Mucosa of stomach (tissue), 1 donor: ENCODE data around the gene SPATA3.
A peak's percentile ranks its signal among the peaks of the same experiment; 100 is the strongest.
"Not testable (repeated sequence)": the region's sequence is repeated elsewhere in the genome, so short reads cannot be mapped to it uniquely, and the experiment has no call there.

Source experiments
- H3K27me3 ChIP-seq: one replicate; pipeline ENCODE4 v1.7.0; 2013; ENCODE audit warnings: mild to moderate bottlenecking, low read length; ENCODE audit not compliant: control insufficient read depth, insufficient read depth
- H3K36me3 ChIP-seq: one replicate; pipeline ENCODE4 v1.7.0; 2013; ENCODE audit warnings: low read length; ENCODE audit not compliant: control insufficient read depth, insufficient read depth
- H3K4me1 ChIP-seq: one replicate; pipeline ENCODE4 v1.7.0; 2013; ENCODE audit warnings: mild to moderate bottlenecking, low read length; ENCODE audit not compliant: control insufficient read depth, insufficient read depth
- H3K4me3 ChIP-seq: one replicate; pipeline ENCODE4 v1.7.0; 2013; ENCODE audit warnings: low read length
- H3K9ac ChIP-seq: one replicate; pipeline ENCODE4 v1.7.0; 2013; ENCODE audit warnings: mild to moderate bottlenecking, low read length, moderate library complexity
- H3K9me3 ChIP-seq: one replicate; pipeline ENCODE4 v1.7.0; 2013; ENCODE audit warnings: mild to moderate bottlenecking, low read length, moderate library complexity; ENCODE audit not compliant: control insufficient read depth
- donor health status: Pancreatic carcinoma.

The SPATA3 gene

DNA sequence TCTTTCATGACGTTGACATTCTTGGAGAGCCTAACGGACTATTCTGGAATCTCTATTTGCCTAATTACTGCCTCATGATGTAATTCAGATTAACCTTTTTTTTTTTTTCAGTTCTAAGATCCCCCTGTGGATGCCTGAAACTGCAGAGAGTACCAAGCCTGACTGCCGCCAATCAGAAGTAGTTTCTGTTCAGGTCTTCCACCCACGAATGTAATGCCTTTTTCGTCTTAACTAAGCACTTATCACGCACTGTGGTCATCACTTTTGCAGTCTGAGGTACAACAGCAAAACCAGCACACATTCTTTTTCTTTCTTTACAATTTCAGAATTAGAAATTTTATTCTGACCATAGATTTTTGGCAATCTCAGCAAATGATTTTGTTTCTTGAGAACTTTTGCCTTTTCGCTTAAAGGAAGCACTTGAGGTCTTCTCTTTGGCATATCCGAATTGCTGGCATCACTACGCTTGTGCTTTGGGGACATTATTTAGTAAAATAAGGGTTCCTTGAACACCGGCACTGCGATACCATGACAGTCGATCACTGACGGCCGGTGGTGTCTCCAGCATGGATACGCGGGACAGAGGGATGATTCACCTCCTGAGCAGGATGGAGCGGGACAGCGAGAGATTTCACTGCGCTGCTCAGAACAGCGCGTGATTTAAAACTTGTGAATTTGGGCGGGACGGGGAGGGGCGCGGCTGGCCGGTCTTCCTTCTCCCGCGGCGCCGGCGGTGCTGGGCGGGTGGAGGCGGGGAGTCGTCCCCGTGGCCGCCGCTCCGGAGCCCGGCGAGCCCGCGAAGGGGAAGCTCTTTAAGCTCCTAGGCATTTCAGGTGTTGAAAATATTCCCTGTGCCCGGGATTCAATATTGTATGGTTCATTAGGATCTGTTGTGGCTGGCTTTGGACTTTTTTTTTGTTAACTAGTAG, 38.8 kb upstream of the SPATA3 start:
- Histone ChIP-seq H3K9me3 (no peaks in the 10 kb centered on the region), H3K36me3 (no peaks in the 10 kb centered on the region), H3K4me3 (no peak overlapping the region), H3K27me3 (peaks cover 11% of the 10 kb centered on the region), H3K4me1 (no peaks in the 10 kb centered on the region), H3K9ac (no peak overlapping the region)

DNA sequence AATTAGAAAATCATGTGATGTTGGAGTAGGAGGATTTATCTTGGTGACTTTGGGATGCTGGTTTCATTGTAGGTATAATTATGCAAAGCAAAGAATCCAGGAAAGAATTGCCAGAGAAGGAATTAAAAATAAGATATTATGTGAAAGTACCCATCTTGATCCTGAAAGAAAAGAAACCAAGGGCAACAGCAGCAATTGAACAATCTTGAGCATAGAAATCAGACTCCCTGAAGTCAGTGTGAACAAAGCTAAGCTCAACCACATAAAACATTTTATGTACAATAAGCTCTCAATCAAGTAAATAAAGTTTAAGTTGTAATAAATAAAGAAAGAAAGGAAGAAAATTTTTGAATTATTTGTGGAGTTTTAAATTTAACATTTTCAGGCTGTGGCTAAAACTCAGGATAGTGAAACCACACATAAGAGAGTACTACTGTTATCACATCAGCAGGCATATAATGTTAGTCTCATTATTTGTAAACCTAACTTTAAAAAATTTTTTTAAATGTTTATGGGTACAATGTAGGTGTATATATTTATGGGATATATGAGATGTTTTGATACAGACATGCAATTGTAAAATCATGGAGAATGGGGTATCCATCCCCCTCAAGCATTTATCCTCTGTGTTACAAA, 38.0 kb upstream of the SPATA3 start:
- Histone ChIP-seq H3K4me3 (no peak overlapping the region), H3K27me3 (peaks cover 11% of the 10 kb centered on the region), H3K9ac (no peak overlapping the region), H3K4me1 (no peaks in the 10 kb centered on the region), H3K9me3 (no peaks in the 10 kb centered on the region), H3K36me3 (no peaks in the 10 kb centered on the region)

DNA sequence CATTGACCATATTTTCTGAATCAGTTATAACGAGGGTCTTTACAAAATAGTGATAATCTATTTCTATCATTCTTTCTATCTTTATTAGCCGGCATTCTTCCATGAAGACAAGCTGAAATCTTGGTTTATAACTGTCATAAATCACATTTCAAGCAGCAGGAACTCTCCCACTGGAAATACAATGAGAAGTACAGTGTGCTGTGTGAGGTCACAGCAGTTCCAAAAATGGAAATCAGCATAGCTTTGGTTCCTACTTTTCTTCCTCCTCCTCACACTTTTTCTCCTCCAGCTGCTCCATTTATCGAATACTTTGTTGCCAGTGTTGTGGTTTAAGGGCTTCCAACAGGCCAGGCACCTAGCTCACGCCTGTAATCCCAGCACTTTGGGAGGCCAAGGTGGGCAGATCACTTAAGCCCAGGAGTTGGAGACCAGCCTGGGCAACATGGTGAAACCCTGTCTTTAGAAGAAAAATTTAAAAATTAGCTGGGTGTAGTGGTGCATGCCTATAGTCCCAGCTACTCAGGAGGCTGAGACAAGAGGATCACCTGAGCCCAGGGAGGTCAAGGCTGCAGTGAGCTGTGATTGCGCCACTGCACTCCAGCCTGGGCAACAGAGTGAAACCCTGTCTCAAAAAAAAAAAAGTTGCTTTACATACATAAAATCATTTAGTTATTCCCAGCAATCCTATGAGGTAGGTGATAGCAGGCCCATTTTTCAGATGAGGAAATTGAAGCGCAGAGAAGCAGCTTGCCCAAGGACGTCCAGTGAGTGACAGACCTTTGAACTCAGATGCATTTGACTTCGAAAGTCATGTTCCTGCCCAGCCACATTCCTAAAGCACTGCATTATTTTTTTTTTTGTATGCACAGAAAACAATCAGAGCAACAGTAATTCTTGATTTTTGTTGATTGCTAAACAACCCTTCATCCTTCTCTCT, 36.8 kb upstream of the SPATA3 start:
- no peaks in the 10 kb centered on the region for H3K36me3 ChIP-seq
- no peak overlapping the region for H3K9ac ChIP-seq
- H3K4me3 ChIP-seq, result no peak overlapping the region
- peaks cover 11% of the 10 kb centered on the region for H3K27me3 ChIP-seq
- H3K4me1 ChIP-seq, result no peaks in the 10 kb centered on the region
- H3K9me3 ChIP-seq, result no peaks in the 10 kb centered on the region

DNA sequence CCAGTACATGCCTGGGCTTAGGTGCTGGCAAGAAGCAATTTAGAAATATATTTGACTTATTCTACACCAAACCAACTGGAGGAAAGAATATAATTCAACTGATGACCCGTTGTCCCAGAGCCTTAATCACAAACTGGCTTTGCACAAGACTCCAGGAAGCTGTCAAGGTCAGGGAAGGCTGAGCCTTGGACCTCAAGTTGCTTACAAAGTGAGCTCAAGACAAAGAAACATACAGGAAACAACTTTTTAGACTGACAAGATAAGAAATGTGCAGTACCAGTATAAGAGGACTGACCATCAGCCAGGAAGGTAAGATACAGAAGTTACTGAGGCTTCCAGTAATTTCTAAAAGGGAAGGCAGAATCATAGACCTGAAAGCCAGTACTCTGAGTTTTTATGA, 35.9 kb upstream of the SPATA3 start:
- H3K9ac ChIP-seq, result no peak overlapping the region
- no peaks in the 10 kb centered on the region for H3K4me1 ChIP-seq
- peaks cover 11% of the 10 kb centered on the region for H3K27me3 ChIP-seq
- no peak overlapping the region for H3K4me3 ChIP-seq
- H3K9me3 ChIP-seq, result no peaks in the 10 kb centered on the region
- no peaks in the 10 kb centered on the region for H3K36me3 ChIP-seq

DNA sequence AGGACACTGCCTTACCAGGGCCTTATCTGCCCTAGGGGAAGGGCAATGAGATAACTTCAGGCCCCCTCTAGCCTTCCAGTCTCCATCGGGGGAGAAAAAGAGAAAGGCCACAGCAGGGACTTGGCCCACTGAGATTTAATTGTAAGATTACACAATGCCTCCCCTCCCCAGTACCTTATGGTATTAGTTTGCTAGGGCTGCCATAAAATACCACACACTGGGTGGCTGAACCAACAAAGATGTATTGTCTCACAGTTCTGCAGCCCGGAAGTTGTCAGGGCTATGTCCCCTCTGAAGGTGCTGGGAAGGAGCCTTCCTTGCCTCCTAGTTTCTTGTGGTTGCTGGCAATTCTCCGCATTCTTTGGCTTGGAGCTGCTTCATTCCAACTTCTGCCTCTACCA, 34.8 kb upstream of the SPATA3 start:
- peaks cover 7% of the 10 kb centered on the region for H3K27me3 ChIP-seq
- no peak overlapping the region for H3K9ac ChIP-seq
- no peaks in the 10 kb centered on the region for H3K36me3 ChIP-seq
- no peaks in the 10 kb centered on the region for H3K4me1 ChIP-seq
- H3K9me3 ChIP-seq, result no peaks in the 10 kb centered on the region
- no peak overlapping the region for H3K4me3 ChIP-seq

DNA sequence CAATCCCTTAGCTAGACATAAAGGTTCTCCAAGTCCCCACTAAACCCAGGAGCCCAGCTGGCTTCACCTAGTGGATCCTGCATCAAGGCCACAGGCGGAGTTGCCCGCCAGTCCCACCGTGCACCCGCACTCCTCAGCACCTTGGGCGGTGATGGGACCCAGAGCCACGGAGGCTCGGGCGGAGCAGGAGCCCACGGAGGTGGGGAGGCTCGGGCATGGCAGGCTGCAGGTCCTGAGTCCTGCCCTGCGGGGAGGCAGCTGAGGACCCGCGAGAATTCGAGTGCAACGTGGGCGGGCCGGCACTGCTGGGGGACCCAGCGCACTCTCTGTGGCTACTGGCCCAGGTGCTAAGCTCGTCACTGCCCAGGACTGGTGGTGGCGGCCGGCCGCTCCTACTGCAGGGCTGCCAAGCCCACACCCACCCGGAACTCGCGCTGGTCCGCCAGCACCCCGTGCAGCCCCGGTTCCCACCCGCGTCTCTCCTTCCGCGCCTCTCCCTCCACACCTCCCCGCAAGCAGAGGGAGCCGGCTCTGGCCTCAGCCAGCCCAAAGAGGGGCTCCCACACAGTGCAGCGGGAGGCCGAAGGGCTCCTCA, 31.7 kb upstream of the SPATA3 start:
- H3K9ac ChIP-seq, result no peak overlapping the region
- no peaks in the 10 kb centered on the region for H3K4me1 ChIP-seq
- no peaks in the 10 kb centered on the region for H3K27me3 ChIP-seq
- H3K36me3 ChIP-seq, result no peaks in the 10 kb centered on the region
- H3K9me3 ChIP-seq, result no peaks in the 10 kb centered on the region
- H3K4me3 ChIP-seq, result no peak overlapping the region

DNA sequence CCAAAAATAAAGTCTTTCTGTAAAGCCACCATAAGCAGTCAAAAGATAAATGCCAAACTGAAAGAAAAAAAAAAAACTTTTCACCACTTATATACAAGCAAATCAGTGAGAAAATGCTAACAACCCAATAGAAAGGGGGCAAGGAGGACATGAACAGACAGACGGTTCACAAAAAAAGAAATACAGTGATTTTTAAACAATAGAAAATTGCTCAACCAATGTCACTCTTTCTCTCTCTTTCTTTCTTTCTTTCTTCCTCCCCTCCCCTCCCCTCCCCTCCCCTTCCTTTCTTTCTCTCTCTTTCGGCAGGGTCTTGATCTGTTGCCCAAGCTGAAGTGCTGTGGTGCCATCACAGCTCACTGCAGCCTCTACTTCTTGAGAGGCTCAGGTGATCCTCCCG, 28.8 kb upstream of the SPATA3 start:
- Histone ChIP-seq H3K9ac (no peak overlapping the region), H3K9me3 (no peaks in the 10 kb centered on the region), H3K4me1 (no peaks in the 10 kb centered on the region), H3K27me3 (no peaks in the 10 kb centered on the region), H3K4me3 (no peak overlapping the region), H3K36me3 (no peaks in the 10 kb centered on the region)

DNA sequence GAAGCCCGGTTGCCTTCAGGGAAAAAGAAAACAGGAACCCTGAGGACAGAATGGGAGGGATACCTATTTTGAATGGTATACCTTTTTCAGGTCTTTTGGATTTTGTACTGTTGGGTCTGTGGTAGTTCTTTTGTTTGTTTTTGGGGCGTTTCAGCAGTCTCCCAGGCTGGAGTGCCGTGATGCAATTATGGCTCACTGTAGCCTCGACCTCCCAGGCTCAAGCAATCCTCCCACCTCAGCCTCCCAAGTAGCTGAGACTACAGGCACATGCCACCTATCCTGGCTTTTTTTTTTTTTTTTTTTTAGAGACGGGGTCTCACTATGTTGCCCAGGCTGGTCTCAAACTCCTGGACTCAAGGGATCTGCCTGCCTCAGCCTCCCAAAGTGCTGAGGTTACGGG, 27.6 kb upstream of the SPATA3 start:
- H3K27me3 ChIP-seq, H3K4me3 ChIP-seq, H3K36me3 ChIP-seq, H3K4me1 ChIP-seq, H3K9ac ChIP-seq, H3K9me3 ChIP-seq: not testable (repeated sequence)

DNA sequence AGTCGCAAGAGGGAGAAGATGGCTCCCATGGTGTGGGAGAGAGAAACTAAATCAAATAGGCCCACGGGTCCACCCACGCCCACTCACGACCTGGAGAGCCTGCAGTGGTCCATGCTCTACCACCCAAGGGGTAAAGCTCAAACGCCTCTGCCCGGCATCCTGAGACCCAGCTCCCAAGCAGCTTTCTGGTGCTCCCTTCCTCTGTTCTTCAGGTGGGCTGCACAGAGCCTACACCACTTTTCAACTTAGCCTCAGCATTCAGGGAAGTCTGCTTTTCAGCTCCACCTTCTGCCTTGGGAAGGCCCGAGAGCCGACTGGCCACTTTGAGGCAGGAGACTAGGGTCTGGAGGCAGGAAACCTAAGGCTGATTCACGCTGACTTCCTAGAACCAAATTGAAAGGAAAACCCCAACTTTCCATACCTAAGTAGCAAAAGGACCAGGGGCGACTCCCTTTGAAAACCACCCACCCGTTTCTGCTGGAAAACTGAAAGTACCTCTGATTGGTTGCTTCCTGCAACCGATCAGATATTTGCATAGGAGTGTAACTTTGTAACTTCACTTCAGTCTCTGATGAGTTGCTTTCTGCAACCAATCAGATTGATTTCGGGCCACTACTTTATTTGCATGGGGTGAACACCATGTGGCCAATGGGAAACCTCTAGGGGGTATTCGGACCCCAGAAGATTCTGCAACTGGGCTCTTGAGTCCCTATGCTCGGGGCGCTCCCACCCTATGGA, 26.8 kb upstream of the SPATA3 start:
- no peaks in the 10 kb centered on the region for H3K4me1 ChIP-seq
- peak overlapping the region; percentile 6 for H3K4me3 ChIP-seq
- H3K36me3 ChIP-seq, result no peaks in the 10 kb centered on the region
- H3K9ac ChIP-seq, result peak overlapping the region; percentile 54
- H3K9me3 ChIP-seq, result no peaks in the 10 kb centered on the region
- H3K27me3 ChIP-seq, result no peaks in the 10 kb centered on the region

DNA sequence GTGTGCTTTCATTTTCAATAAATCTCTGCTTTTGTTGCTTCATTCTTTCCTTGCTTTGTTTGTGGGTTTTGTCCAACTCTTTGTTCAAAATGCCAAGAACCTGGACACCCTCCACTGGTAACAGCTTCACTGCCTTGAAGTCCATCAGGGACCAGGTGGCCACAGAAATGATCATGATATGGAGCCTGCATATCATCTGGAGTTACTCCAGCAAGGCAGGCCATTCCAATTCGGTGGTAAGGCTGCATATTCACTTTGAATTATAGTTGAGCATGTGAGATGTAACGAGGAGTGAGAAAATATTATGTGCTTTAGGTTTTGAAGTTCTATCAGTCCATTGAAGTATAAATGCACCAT, 26.3 kb upstream of the SPATA3 start:
- Histone ChIP-seq H3K4me3 (no peak overlapping the region), H3K4me1 (no peaks in the 10 kb centered on the region), H3K9me3 (no peaks in the 10 kb centered on the region), H3K27me3 (no peaks in the 10 kb centered on the region), H3K36me3 (no peaks in the 10 kb centered on the region), H3K9ac (peak overlapping the region; percentile 20)

DNA sequence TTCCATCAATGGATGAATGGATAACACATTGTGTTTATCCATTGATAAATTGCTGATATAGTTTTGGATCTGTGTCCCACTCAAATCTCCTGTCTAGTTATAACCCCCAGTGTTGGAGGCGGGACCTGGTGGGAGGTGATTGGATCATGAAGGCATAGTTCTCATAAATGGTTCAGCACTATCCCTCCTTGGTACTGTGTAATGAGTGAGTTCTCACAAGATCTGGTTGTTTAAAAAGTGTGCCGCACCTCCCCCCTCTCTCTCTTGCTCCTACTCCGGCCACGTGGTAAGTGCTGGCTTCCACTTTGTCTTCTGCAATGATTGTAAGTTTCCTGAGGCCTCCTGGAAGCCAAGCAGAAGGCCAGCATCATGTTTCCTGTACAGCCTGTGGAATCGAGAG, 23.9 kb upstream of the SPATA3 start:
- H3K27me3 ChIP-seq, result no peaks in the 10 kb centered on the region
- no peak overlapping the region for H3K9ac ChIP-seq
- H3K9me3 ChIP-seq, result no peaks in the 10 kb centered on the region
- no peak overlapping the region for H3K4me3 ChIP-seq
- no peaks in the 10 kb centered on the region for H3K4me1 ChIP-seq
- no peaks in the 10 kb centered on the region for H3K36me3 ChIP-seq
